Measurements from ENCODE around the gene NUDT3. TPM values are rescaled to one million over a fixed set of nuclear protein-coding genes. Genes with fewer than 3 reads are reported as not detected.

NUDT3 gene
- total and polyA plus RNA-seq, 9 of the 15 experiments (the other 6 are each of a cell fraction or from before 2014, with no cell fraction given): 5.4 to 81.2 (median 56.4) TPM

DNA sequence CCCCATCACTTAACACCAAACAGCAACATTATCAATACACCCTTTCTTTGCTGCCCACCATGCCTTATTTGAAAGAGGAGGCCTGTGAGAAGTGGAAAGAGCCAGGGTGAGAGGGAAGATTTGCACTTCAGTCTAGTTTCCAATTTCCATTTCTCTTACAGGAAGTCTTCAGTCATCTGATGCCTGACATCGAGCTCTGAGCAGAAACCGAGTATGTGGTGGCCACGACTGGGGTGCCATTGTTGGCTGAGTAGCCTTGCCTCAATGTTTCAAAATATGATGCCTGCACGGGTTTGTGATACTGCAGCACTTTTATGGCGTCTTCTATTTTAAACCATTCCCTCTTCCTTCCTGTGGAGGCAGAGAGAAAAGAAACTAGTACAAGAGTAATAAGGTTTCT lies 103.9 kb downstream of the NUDT3 start:
- Histone ChIP-seq H3K4me1 (replicated peaks in 1 of 2; ENCODE audit: control insufficient read depth in 2 of 2, insufficient read depth in 2 of 2, low read length in 2 of 2) (peaks cover 3 to 26% of the 10 kb centered on the region in 2 experiments; a peak in 4 of 5 replicates), H3K27me3 (ENCODE audit: control insufficient read depth in 2 of 2, insufficient read depth in 2 of 2, low read length in 2 of 2) (no peaks in the 10 kb centered on the region), H3K4me3 (no peak overlapping the region), H3K4me2 (ENCODE audit: insufficient read depth, low read length) (no peak overlapping the region), H4K20me1 (replicated peaks; ENCODE audit: control insufficient read depth, insufficient read depth, low read length) (no peaks in the 10 kb centered on the region), H2AFZ (ENCODE audit: low read depth, low read length) (no peak overlapping the region), H3K27ac (ENCODE audit: extremely low read depth, low read depth, low read length) (no peak overlapping the region), H3K9me1 (ENCODE audit: control insufficient read depth, insufficient read depth, low read length) (no peaks in the 10 kb centered on the region), H3K9ac (ENCODE audit: insufficient read depth in 1 of 2, low read depth in 2 of 2, low read length in 2 of 2) (no peak overlapping the region), H3K79me2 (ENCODE audit: control insufficient read depth, insufficient read depth, low read length) (peaks cover 9% of the 10 kb centered on the region), H3K36me3 (ENCODE audit: control insufficient read depth, insufficient read depth, low read length) (peaks cover 79% of the 10 kb centered on the region), H3K9me3 (replicated peaks; ENCODE audit: control insufficient read depth, insufficient read depth, low read depth, low read length) (no peaks in the 10 kb centered on the region)
- peak; percentile 19 for TF ChIP-seq HNRNPLL (IDR thresholded peaks at IDR 0.05; ENCODE audit: low read depth, low read length, poor library complexity, severe bottlenecking)
- no peak for TF ChIP-seq ZEB2 (IDR thresholded peaks at IDR 0.05)
- TF ChIP-seq SNRNP70 (optimal IDR thresholded peaks at IDR 0.05; ENCODE audit: low read depth, low read length): no peak
- TF ChIP-seq ZNF507 (tag; conservative IDR thresholded peaks at IDR 0.05): no peak
- intact Hi-C loops (cut with micrococcal nuclease) (no loop called here), in situ Hi-C loops (cut with MboI) (no loop called here)
- FAIRE-seq (no peak), ATAC-seq (no peak), DNase-seq (ENCODE audit: extremely low read depth in 1 of 4, low spot score in 3 of 4) (no peak)
- 67% methylated on average over 5 of the region's 5 CpGs for WGBS (ENCODE audit: insufficient coverage, low coverage, missing lambda C conversion rate)
- CTCF ChIA-PET (ENCODE audit: low intra/inter-chr PET ratio): no interaction called here
- POLR2A ChIA-PET: interaction anchor here (0.7 to 1.1 kb wide), 3 partner anchors 10 to 15 kb away, joined by 3 to 4 read pairs (median 3); no protein-coding TSS in a partner anchor
- no TSS peak for BruUV-seq (replicated peaks)

DNA sequence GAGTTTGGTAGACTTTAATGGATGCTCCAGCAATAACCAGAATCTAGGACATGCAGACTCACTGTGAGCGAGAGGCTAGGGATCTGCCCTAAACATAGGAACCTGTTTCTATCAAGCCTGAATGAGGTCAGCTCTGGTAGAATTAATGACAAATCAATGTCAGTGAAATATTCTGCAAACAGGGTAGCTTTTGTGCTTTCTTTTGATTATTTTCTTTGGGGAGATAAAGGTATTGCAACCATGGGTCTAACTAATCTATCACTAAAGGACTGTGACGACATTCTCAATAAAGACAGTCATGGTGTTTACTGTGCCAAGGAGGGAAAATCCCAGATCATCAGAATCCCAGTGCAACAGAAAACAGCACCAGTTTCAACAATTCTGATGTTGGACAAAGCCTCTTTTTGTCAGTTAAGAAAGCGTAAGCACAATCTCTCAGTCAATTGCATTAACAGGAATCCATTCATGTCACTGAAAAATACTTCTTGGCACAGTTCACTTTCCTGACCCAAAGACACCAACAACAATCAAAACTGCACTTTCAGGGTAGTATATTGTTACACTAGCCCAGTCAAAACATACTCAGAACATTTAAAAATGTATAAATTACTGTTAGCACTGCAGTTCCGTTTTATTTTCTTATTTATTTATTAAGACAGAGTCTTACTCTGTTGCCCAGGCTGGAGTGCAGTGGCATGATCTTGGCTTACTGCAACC lies 106.9 kb downstream of the NUDT3 start:
- DNase-seq (ENCODE audit: extremely low read depth in 1 of 4, low spot score in 3 of 4) (no peak), ATAC-seq (no peak), FAIRE-seq (no peak)
- H3K9me3 ChIP-seq (replicated peaks; ENCODE audit: control insufficient read depth, insufficient read depth, low read depth, low read length): no peaks in the 10 kb centered on the region
- peaks cover 81% of the 10 kb centered on the region for H3K36me3 ChIP-seq (ENCODE audit: control insufficient read depth, insufficient read depth, low read length)
- no peaks in the 10 kb centered on the region for H4K20me1 ChIP-seq (replicated peaks; ENCODE audit: control insufficient read depth, insufficient read depth, low read length)
- TF ChIP-seq TOE1 (IDR thresholded peaks at IDR 0.05; ENCODE audit: borderline replicate concordance) (0 out of 2 replicates have a peak, but pooled peaks have one; percentile 5), TOE1 (CRISPR knock-in tag; IDR thresholded peaks at IDR 0.05; ENCODE audit: borderline replicate concordance, low read depth) (no peak), POLR2A (conservative IDR thresholded peaks at IDR 0.05) (0 out of 2 replicates have a peak, but pooled peaks have one; percentile 25), ZNF165 (CRISPR knock-in tag; IDR thresholded peaks at IDR 0.05; ENCODE audit: borderline replicate concordance) (no peak), MBD2 (IDR thresholded peaks at IDR 0.05; ENCODE audit: borderline replicate concordance, low read depth) (no peak), IRF1 (CRISPR knock-in tag; IDR thresholded peaks at IDR 0.05; ENCODE audit: borderline replicate concordance) (no peak), PTRF (tag; IDR thresholded peaks at IDR 0.05) (0 out of 2 replicates have a peak, but pooled peaks have one; percentile 12), HNRNPH1 (optimal IDR thresholded peaks at IDR 0.05; ENCODE audit: low read depth, low read length) (no peak)
- no peak overlapping the region for H3K4me3 ChIP-seq
- 62% methylated on average over 4 of the region's 4 CpGs for WGBS (ENCODE audit: insufficient coverage, low coverage, missing lambda C conversion rate)
- no peak overlapping the region for H2AFZ ChIP-seq (ENCODE audit: low read depth, low read length)
- peaks cover 10% of the 10 kb centered on the region for H3K79me2 ChIP-seq (ENCODE audit: control insufficient read depth, insufficient read depth, low read length)
- no peak overlapping the region for H3K9ac ChIP-seq (ENCODE audit: insufficient read depth in 1 of 2, low read depth in 2 of 2, low read length in 2 of 2)
- no peaks in the 10 kb centered on the region for H3K27me3 ChIP-seq (ENCODE audit: control insufficient read depth in 2 of 2, insufficient read depth in 2 of 2, low read length in 2 of 2)
- in situ Hi-C loops (cut with MboI) (no loop called here), intact Hi-C loops (cut with micrococcal nuclease) (loop anchor here (2.0 kb wide), 1 partner anchor 39 kb away; no protein-coding TSS in a partner anchor)
- ChIA-PET POLR2A (no interaction called here), CTCF (ENCODE audit: low intra/inter-chr PET ratio) (no interaction called here)
- H3K4me2 ChIP-seq (ENCODE audit: insufficient read depth, low read length): no peak overlapping the region
- peak overlapping the region; percentile 7; the same call in 2 of the 3 replicates for H3K27ac ChIP-seq (ENCODE audit: extremely low read depth, low read depth, low read length)
- H3K4me1 ChIP-seq (replicated peaks in 1 of 2; ENCODE audit: control insufficient read depth in 2 of 2, insufficient read depth in 2 of 2, low read length in 2 of 2): peaks cover 8 to 52% of the 10 kb centered on the region in 2 experiments; a peak in 4 of 5 replicates
- no TSS peak for BruUV-seq (replicated peaks)
- no peaks in the 10 kb centered on the region for H3K9me1 ChIP-seq (ENCODE audit: control insufficient read depth, insufficient read depth, low read length)
